GM19025 (cell line): Measurements from ENCODE around the gene MRRF.

ENCODE experiments used
- ATAC-seq: cut with Tn5 transposase; IDR thresholded peaks from one replicate; pipeline ENCODE4 v1.9.1; 2021; ENCODE audit warnings: mild to moderate bottlenecking, low read depth, moderate library complexity; ENCODE audit not compliant: unreplicated experiment

MRRF gene

GRCh38 chr9:122228191-122228567 lies 36.5 kb upstream of the MRRF start:
- no peak for ATAC-seq

GRCh38 chr9:122228568-122229484 lies 35.9 kb upstream of the MRRF start, which contains the start of gene LHX6:
Gene LHX6, minus strand, starts transcription at chr9:122228957. Its CDS starts 217 bp downstream, at chr9:122228740.
- ATAC-seq: no peak

GRCh38 chr9:122229485-122229837 lies 35.2 kb upstream of the MRRF start:
- no peak for ATAC-seq

GRCh38 chr9:122232796-122233306 lies 31.8 kb upstream of the MRRF start:
- no peak for ATAC-seq

DNA sequence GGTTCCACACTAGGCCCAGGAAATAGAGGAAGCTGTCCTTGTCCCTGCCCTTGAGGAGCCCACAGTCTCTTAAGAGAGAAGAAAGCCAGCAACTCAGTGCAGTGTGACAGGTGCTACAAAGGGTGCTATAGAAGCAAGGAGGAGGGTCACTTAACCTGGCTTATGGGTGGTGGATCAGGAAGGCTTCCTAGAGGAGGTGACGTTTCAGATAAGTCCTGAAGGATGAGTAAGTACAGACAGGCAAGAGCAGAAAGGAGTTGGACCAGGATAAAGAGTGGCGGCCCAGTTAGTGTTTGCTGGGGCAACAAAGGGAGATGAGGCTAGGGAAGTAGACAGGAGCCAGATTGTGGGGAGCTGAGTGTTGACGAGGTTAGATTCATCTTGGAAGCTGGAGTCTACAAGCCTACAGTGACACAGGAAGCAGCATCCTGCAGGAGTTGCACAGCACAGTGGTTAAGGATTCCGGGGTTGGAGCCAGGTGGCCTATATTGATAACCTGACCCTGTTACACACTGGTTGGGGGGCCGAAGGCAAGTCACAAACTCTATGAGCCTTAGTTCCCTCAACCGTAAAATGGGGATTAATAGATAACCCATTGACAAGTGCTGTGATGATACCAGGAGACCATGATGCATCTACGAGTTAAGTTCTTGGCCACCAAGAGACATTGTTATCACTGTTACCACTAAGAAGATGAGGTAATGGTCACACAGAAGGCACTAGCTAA lies 30.5 kb upstream of the MRRF start:
- ATAC-seq: no peak

DNA sequence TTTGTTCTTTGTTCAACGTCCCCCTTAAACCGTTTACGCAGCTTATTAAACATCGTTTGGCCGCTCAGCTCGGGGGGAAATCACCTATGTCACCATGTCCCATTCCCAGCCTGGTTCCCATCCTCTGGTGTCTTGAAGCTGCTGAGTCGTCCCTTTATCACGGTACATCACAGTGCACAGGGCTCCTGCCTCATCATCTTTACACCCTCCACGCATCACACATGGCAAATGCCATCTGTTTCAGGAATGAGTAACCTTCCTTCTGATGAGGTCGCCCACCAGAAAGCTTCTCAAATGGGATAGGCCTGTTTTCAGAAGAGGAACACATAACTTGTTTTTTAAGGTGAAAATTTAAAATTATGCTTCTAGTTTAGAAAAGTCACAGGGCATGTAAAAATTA lies 28.0 kb upstream of the MRRF start:
- no peak for ATAC-seq

DNA sequence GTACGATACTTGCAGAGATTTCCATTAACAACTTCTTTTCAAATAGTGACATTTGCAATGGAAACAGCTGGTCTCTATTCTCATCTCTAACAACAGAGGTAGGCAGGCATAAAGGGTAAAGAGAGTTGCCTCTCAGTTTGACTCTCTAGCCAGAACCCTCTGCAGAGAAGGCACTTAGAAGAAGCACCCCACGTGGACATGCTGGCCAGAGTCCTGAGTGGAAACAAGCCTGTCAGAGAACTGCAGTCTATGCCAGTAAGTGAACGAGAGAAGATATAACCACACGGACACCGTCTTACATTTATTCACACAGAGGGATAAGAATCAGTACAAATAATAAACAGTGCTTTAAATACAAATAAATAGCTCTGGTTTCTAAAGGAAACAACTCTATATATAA lies 25.0 kb upstream of the MRRF start:
- no peak for ATAC-seq

DNA sequence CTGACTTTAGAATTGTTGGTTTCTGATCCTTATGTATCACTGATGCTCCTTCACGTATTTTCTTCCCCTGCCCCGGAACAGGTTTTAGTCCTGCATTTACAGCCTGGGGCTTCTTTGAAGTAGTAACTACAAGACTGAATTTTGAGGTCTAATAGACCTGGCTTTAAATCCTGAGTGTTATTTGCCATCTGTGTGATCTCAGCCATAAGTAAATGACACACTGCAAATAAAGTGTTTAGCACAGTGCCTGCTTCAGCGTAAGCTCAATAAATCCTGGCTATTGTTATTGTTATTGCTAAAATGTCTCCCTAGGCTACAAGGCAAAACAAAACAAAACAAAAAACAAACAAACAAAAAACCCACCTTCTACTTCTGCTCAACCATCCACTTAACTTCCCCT lies 20.3 kb upstream of the MRRF start:
- no peak for ATAC-seq

DNA sequence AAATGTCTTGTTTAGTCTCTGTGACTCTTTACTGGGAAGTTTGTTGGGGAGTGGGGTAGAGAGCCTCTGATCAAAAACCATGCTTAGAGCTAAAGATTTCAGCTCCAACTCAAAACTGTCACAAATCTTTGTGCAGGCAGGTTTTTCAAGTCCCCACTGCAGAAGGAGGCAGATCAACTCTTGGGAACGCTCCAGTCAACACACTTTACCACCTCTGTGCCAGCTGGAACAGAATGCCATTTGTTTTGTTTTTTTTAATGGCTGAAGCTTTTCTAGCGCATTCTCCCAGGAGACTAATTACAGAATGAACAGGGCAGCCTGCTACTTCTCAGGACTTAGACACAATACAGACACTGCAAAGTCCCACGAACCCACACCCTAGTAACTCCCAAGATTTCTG lies 18.0 kb upstream of the MRRF start:
- no peak for ATAC-seq

- no peak for ATAC-seq
Observed at GRCh38 chr9:122248448-122248865, 16.2 kb upstream of the MRRF start.

DNA sequence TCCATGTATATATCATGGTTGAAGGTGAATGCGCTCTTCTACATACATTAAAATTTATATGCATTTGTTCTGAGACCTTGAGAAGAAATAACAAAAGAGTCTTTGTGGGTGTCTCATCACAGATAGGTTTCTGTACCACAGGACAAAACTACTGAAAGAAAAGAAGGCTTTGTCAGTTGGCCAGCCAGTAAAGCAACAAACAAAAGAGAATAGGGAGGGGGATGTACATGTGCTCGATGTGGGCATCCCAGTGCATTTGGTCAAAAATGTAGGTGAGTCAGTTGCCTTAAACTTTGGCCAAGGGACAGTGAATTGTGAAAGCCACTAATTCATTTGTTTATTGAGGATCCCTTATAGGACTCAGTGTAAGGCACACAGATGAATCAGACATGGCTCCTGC lies 13.3 kb upstream of the MRRF start:
- no peak for ATAC-seq

GRCh38 chr9:122252796-122253195 lies 11.9 kb upstream of the MRRF start:
- ATAC-seq: no peak

DNA sequence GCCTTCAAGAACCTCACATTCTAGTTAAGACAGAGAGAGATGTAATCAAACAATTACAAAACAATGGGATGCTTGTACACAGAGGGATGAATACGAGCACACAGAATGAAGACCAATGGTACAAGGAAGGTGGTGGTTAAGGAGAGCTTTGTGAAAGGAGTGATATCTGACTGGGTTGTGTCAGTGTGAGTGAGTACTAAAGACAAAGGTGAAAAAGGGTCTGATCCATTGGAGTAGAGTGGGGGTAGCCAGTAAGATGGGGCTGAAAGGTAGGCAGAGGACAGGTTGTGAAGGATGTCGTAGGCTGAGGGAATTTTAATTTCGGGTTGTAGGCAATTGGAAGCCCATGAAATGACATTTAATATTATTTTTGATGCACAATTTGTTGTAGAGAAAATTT lies 9.9 kb upstream of the MRRF start:
- ATAC-seq: no peak

- no peak for ATAC-seq
Observed at GRCh38 chr9:122256206-122256605, 8.5 kb upstream of the MRRF start.

DNA sequence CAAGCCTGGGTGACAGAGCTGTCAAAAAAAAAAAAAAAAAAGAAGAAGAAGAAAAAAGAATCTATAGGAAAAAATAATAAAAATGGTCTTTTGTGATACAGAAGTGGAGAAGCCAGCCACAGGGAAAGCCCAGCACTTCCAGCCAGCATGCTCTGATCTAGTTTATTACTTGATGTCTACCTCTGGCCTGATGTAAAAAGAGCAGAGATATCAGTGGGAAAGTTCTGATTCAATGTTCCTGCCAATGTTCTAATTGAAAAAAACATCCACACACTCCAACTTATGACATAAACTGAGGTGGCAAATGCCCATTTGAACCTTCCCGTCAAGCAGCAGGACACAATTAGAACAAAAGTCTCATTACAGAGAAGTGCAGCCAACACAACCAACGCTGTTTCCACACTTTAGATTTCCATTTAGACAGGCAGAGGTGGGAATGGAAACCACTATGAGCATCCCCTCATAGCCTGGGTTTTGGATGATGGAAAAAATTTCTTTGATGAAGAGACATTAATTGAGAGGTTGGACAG lies 5.7 kb upstream of the MRRF start:
- no peak for ATAC-seq

DNA sequence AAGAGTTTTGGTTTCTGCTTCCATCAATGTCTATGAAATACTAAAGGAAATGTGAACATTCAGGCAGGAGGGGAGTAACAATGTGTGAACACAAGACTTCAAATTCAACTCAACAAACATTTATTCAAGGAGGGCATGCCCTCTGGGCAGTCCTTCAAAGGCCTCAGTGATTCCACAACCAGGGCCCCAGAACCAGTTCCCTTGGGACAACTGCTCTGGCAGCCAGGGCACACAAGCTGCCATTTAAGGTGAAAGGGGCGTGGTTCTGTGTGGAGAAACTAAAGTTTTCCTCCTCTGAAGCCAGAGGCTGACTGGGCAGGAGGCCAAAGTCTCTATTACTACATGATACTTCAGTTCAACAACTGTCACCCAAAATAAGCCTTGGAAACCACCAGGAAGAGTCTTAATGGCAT lies 3.2 kb upstream of the MRRF start:
- no peak for ATAC-seq

DNA sequence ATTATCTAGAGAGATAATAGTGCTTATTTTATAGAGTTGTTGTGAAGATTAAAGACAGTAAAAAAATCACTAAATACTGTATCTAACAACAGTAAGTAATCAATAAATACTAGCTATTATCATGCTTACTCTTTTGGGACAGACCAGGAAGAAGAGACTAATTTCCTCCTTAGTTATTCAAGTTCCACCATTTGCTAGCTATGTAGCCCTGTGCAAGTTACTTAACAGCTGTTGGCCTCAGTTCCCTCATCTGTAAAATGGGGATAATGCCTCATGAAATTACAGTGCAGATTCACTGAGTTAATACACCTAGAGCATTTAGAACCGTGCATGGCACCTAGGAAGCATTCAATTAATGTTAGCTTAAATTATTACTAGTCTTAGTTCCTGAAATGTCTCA lies 2.6 kb upstream of the MRRF start:
- no peak for ATAC-seq

- no peak for ATAC-seq
Observed at GRCh38 chr9:122263699-122264349, 858 bp upstream of the MRRF start.

GRCh38 chr9:122265149-122265915 lies 650 bp downstream of the MRRF start:
- no peak for ATAC-seq
